Nephron (organoid): Measurements from ENCODE around the gene F7.

Experiments used
- H3K27ac Mint-ChIP-seq, 3 experiments: 2 replicates each; pipeline ENCODE4 v1.8.0; 2020; ENCODE audit warnings: mixed read lengths in 3 of 3, mild to moderate bottlenecking in 2 of 3, moderate library complexity in 1 of 3
- H3K27me3 Mint-ChIP-seq: 2 replicates; pipeline ENCODE4 v1.8.0; 2021; ENCODE audit warnings: low read depth, mild to moderate bottlenecking, moderate library complexity, mixed read lengths
- H3K36me3 Mint-ChIP-seq: 2 replicates; pipeline ENCODE4 v1.8.0; 2020; ENCODE audit warnings: low read depth, mixed read lengths
- H3K4me1 Mint-ChIP-seq: 2 replicates; pipeline ENCODE4 v1.8.0; 2020; ENCODE audit warnings: mixed read lengths
- H3K4me3 Mint-ChIP-seq, 3 experiments: 2 replicates each; pipeline ENCODE4 v1.8.0; 2020; ENCODE audit warnings: mild to moderate bottlenecking in 3 of 3, mixed read lengths in 3 of 3, moderate library complexity in 2 of 3
- H3K9me3 Mint-ChIP-seq: 2 replicates; pipeline ENCODE4 v1.8.0; 2020; ENCODE audit warnings: mixed read lengths
- CTCF ChIP-seq, 3 experiments: fragments of 200-600 bp; sonication (generic); IDR thresholded peaks; one replicate each; pipeline ENCODE4 v1.5.0; 2021; ENCODE audit warnings: antibody characterized with exemption in 3 of 3; ENCODE audit not compliant: unreplicated experiment in 3 of 3

The F7 gene

GRCh38 chr13:113121183-113121927 is 15.8 kb downstream of the F7 start:
- no peaks in the 10 kb centered on the region for H3K36me3 Mint-ChIP-seq

DNA sequence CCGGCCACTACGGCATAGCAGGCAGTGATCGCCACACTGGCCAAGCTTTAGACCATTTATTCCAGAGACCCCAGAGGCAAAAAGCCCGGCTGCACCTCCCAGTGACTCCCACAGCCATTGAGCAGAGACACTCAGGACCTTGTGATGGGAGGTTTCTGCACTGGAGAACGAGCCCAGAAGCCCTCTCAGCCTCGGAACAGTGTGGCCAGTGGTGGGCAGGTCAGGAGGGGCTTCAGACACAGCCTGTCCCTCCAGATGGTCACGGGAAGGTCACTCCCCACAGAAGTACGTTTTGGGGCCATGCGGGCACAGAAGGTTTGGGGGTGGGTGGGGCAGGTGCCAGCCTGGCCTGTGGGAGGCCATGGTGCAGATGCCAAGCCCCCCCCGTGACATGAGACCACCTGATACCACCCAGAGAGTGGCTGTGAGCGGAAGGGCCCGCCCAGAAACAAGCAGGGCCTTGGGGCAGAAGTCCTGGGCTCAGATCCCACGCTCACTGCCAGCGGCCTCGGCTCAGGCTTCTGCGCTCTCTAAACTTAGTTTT is 16.4 kb downstream of the F7 start:
- H3K27me3 Mint-ChIP-seq = peaks cover 30% of the 10 kb centered on the region
- H3K4me3 Mint-ChIP-seq = peak overlapping the region in 1 of 3 experiments; percentile 75
- H3K27ac Mint-ChIP-seq = peak overlapping the region; percentile 48 to 86 (median 80)
- TF ChIP-seq CTCF (IDR thresholded peaks at IDR 0.05; ENCODE audit: unreplicated experiment in 3 of 3) = no peak
- H3K9me3 Mint-ChIP-seq = no peaks in the 10 kb centered on the region
- H3K36me3 Mint-ChIP-seq = no peaks in the 10 kb centered on the region
- peaks cover 12% of the 10 kb centered on the region for H3K4me1 Mint-ChIP-seq

More at GRCh38 chr13:113121183-113121927, 15.8 kb downstream of the F7 start:
- Mint-ChIP-seq H3K27me3 (peaks cover 30% of the 10 kb centered on the region), H3K4me3 (no peak overlapping the region), H3K9me3 (no peaks in the 10 kb centered on the region), H3K4me1 (peaks cover 12% of the 10 kb centered on the region), H3K27ac (no peak overlapping the region)
- no peak for TF ChIP-seq CTCF (IDR thresholded peaks at IDR 0.05; ENCODE audit: unreplicated experiment in 3 of 3)

- Mint-ChIP-seq H3K27ac (peak within 1 kb of the TSS; percentile 48 to 86 (median 80)), H3K9me3 (no peaks in the 10 kb centered on the region), H3K4me3 (peak within 1 kb of the TSS; percentile 44 to 75 (median 74)), H3K4me1 (peaks cover 12% of the 10 kb centered on the region), H3K36me3 (no peaks in the 10 kb centered on the region), H3K27me3 (peaks cover 30% of the 10 kb centered on the region)
- TF ChIP-seq CTCF (IDR thresholded peaks at IDR 0.05; ENCODE audit: unreplicated experiment in 3 of 3) = peak in 1 of 3 experiments; percentile 21
These were observed 17.1 kb downstream of the F7 start, which contains the start of gene F10 for GRCh38 chr13:113122550-113123225. Gene F10, plus strand, starts transcription at chr13:113122799. Its CDS starts 57 bp downstream, at chr13:113122856.

GRCh38 chr13:113123226-113124201 is 17.9 kb downstream of the F7 start:
- Mint-ChIP-seq H3K4me1 (peaks cover 12% of the 10 kb centered on the region), H3K27ac (peak overlapping the region in 2 of 3 experiments; percentile 31 to 86), H3K4me3 (peak overlapping the region in 2 of 3 experiments; percentile 44 to 74), H3K36me3 (no peaks in the 10 kb centered on the region), H3K9me3 (no peaks in the 10 kb centered on the region), H3K27me3 (peaks cover 30% of the 10 kb centered on the region)
- TF ChIP-seq CTCF (IDR thresholded peaks at IDR 0.05; ENCODE audit: unreplicated experiment in 3 of 3) = no peak

DNA sequence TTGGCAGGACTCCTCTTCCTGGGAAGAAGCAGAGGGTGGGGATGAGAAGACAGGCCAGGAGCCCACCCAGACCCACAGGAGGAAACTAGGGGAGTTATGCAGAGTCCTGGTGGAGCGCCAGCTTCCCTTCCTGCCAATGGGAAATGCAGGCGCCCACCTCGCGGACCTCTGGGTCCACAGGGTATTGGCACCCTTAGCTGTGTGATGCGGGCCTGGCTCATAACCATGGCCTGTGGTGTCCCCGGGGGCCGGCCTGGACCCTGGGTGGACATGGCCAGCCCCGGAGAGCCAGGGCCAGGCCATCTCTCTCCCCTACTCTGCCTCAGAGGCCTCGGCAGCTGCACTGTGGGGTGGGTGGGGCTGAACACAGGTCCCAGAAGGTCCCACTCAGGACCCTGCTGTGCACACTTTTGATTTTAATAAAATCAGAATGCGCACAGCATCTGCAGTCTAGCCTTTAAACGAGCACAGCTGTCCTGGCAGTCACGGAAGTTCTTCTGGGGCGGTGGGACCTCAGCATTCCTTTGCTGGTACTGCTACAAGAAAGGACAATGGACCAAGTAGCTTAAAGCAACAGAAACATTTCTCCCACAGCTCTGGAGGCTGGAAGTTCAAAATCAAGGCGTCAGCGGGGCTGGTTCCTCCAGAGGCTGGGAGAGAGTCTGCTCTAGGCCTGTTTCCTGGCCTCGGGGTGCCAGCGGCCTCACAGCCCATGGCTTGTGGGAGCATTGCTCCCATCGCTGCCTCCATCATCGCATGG is 18.8 kb downstream of the F7 start:
- no peak for TF ChIP-seq CTCF (IDR thresholded peaks at IDR 0.05; ENCODE audit: unreplicated experiment in 3 of 3)
- Mint-ChIP-seq H3K4me3 (no peak overlapping the region), H3K27ac (no peak overlapping the region), H3K4me1 (peaks cover 12% of the 10 kb centered on the region), H3K9me3 (no peaks in the 10 kb centered on the region), H3K27me3 (peaks cover 25% of the 10 kb centered on the region), H3K36me3 (peaks cover 5% of the 10 kb centered on the region)
